ENCODE results near the gene MPP4.

The MPP4 gene

GRCh38 chr2:201656740-201657139 lies 41.7 kb downstream of the MPP4 start:
- H3K27ac Mint-ChIP-seq: no peak overlapping the region
- H3K4me3 Mint-ChIP-seq: no peak overlapping the region
- DNase-seq: no peak
- H3K27me3 Mint-ChIP-seq: peaks cover 9% of the 10 kb centered on the region
- H3K4me1 Mint-ChIP-seq (ENCODE audit: low read depth): peaks cover 4% of the 10 kb centered on the region
- no peaks in the 10 kb centered on the region for H3K9me3 Mint-ChIP-seq
- no peaks in the 10 kb centered on the region for H3K36me3 Mint-ChIP-seq (ENCODE audit: low read depth)

GRCh38 chr2:201656102-201656501 lies 42.3 kb downstream of the MPP4 start:
- Mint-ChIP-seq H3K4me1 (ENCODE audit: low read depth) (peaks cover 4% of the 10 kb centered on the region), H3K9me3 (no peaks in the 10 kb centered on the region), H3K36me3 (ENCODE audit: low read depth) (no peaks in the 10 kb centered on the region), H3K4me3 (no peak overlapping the region), H3K27ac (no peak overlapping the region), H3K27me3 (peaks cover 11% of the 10 kb centered on the region)
- no peak for DNase-seq

GRCh38 chr2:201654616-201655384 lies 43.6 kb downstream of the MPP4 start:
- Mint-ChIP-seq H3K4me1 (ENCODE audit: low read depth) (peaks cover 4% of the 10 kb centered on the region), H3K36me3 (ENCODE audit: low read depth) (no peaks in the 10 kb centered on the region), H3K27me3 (peaks cover 18% of the 10 kb centered on the region), H3K27ac (no peak overlapping the region), H3K4me3 (no peak overlapping the region), H3K9me3 (no peaks in the 10 kb centered on the region)
- DNase-seq: no peak

GRCh38 chr2:201653221-201653620 lies 45.2 kb downstream of the MPP4 start:
- no peaks in the 10 kb centered on the region for H3K9me3 Mint-ChIP-seq
- H3K27me3 Mint-ChIP-seq: peaks cover 18% of the 10 kb centered on the region
- H3K36me3 Mint-ChIP-seq (ENCODE audit: low read depth): no peaks in the 10 kb centered on the region
- H3K4me3 Mint-ChIP-seq: no peak overlapping the region
- no peak for DNase-seq
- peaks cover 4% of the 10 kb centered on the region for H3K4me1 Mint-ChIP-seq (ENCODE audit: low read depth)
- no peak overlapping the region for H3K27ac Mint-ChIP-seq

GRCh38 chr2:201649442-201649841 lies 49.0 kb downstream of the MPP4 start:
- H3K27ac Mint-ChIP-seq: no peak overlapping the region
- DNase-seq: no peak
- H3K27me3 Mint-ChIP-seq: peaks cover 18% of the 10 kb centered on the region
- H3K4me3 Mint-ChIP-seq: no peak overlapping the region
- no peaks in the 10 kb centered on the region for H3K36me3 Mint-ChIP-seq (ENCODE audit: low read depth)
- H3K9me3 Mint-ChIP-seq: no peaks in the 10 kb centered on the region
- peaks cover 4% of the 10 kb centered on the region for H3K4me1 Mint-ChIP-seq (ENCODE audit: low read depth)

GRCh38 chr2:201647431-201647830 lies 51.0 kb downstream of the MPP4 start:
- H3K4me1 Mint-ChIP-seq (ENCODE audit: low read depth): peaks cover 6% of the 10 kb centered on the region
- H3K4me3 Mint-ChIP-seq: no peak overlapping the region
- peaks cover 12% of the 10 kb centered on the region for H3K27me3 Mint-ChIP-seq
- no peak overlapping the region for H3K27ac Mint-ChIP-seq
- H3K9me3 Mint-ChIP-seq: no peaks in the 10 kb centered on the region
- no peak for DNase-seq
- peaks cover 3% of the 10 kb centered on the region for H3K36me3 Mint-ChIP-seq (ENCODE audit: low read depth)

GRCh38 chr2:201644001-201644400 lies 54.4 kb downstream of the MPP4 start:
- Mint-ChIP-seq H3K27ac (no peak overlapping the region), H3K4me3 (peak overlapping the region; percentile 90), H3K27me3 (no peaks in the 10 kb centered on the region), H3K9me3 (no peaks in the 10 kb centered on the region), H3K36me3 (ENCODE audit: low read depth) (peaks cover 7% of the 10 kb centered on the region), H3K4me1 (ENCODE audit: low read depth) (peaks cover 16% of the 10 kb centered on the region)
- DNase-seq: no peak

GRCh38 chr2:201643216-201643890 lies 55.1 kb downstream of the MPP4 start, which contains the start of gene TMEM237:
Gene TMEM237, minus strand, starts transcription at chr2:201643503. Its CDS starts 103 bp downstream, at chr2:201643400.
- Mint-ChIP-seq H3K4me1 (ENCODE audit: low read depth) (peaks cover 16% of the 10 kb centered on the region), H3K9me3 (no peaks in the 10 kb centered on the region), H3K27me3 (no peaks in the 10 kb centered on the region), H3K27ac (peak within 1 kb of the TSS; percentile 92), H3K36me3 (ENCODE audit: low read depth) (peaks cover 12% of the 10 kb centered on the region), H3K4me3 (peak within 1 kb of the TSS; percentile 90)
- DNase-seq: no peak

- Mint-ChIP-seq H3K27ac (peak overlapping the region; percentile 92), H3K27me3 (no peaks in the 10 kb centered on the region), H3K9me3 (no peaks in the 10 kb centered on the region), H3K4me3 (peak overlapping the region; percentile 90), H3K4me1 (ENCODE audit: low read depth) (peaks cover 16% of the 10 kb centered on the region), H3K36me3 (ENCODE audit: low read depth) (peaks cover 12% of the 10 kb centered on the region)
- peak; percentile 92 for DNase-seq
Observed at GRCh38 chr2:201642579-201643215, 55.7 kb downstream of the MPP4 start.

GRCh38 chr2:201642086-201642578 lies 56.3 kb downstream of the MPP4 start:
- H3K27me3 Mint-ChIP-seq: no peaks in the 10 kb centered on the region
- peak overlapping the region; percentile 92 for H3K27ac Mint-ChIP-seq
- peaks cover 16% of the 10 kb centered on the region for H3K4me1 Mint-ChIP-seq (ENCODE audit: low read depth)
- no peak for DNase-seq
- no peaks in the 10 kb centered on the region for H3K9me3 Mint-ChIP-seq
- peak overlapping the region; percentile 90 for H3K4me3 Mint-ChIP-seq
- peaks cover 12% of the 10 kb centered on the region for H3K36me3 Mint-ChIP-seq (ENCODE audit: low read depth)

GRCh38 chr2:201639205-201639604 lies 59.2 kb downstream of the MPP4 start:
- peaks cover 16% of the 10 kb centered on the region for H3K4me1 Mint-ChIP-seq (ENCODE audit: low read depth)
- peaks cover 29% of the 10 kb centered on the region for H3K36me3 Mint-ChIP-seq (ENCODE audit: low read depth)
- no peaks in the 10 kb centered on the region for H3K27me3 Mint-ChIP-seq
- no peak overlapping the region for H3K27ac Mint-ChIP-seq
- H3K9me3 Mint-ChIP-seq: no peaks in the 10 kb centered on the region
- no peak for DNase-seq
- H3K4me3 Mint-ChIP-seq: no peak overlapping the region

GRCh38 chr2:201638326-201638725 lies 60.1 kb downstream of the MPP4 start:
- H3K36me3 Mint-ChIP-seq (ENCODE audit: low read depth): peaks cover 36% of the 10 kb centered on the region
- peaks cover 11% of the 10 kb centered on the region for H3K4me1 Mint-ChIP-seq (ENCODE audit: low read depth)
- DNase-seq: no peak
- H3K27ac Mint-ChIP-seq: no peak overlapping the region
- no peaks in the 10 kb centered on the region for H3K9me3 Mint-ChIP-seq
- no peaks in the 10 kb centered on the region for H3K27me3 Mint-ChIP-seq
- H3K4me3 Mint-ChIP-seq: no peak overlapping the region

- Mint-ChIP-seq H3K4me1 (ENCODE audit: low read depth) (no peaks in the 10 kb centered on the region), H3K9me3 (no peaks in the 10 kb centered on the region), H3K27me3 (no peaks in the 10 kb centered on the region), H3K4me3 (no peak overlapping the region), H3K36me3 (ENCODE audit: low read depth) (peaks cover 60% of the 10 kb centered on the region), H3K27ac (no peak overlapping the region)
- no peak for DNase-seq
Observed at GRCh38 chr2:201633661-201634249, 64.7 kb downstream of the MPP4 start.

- H3K4me3 Mint-ChIP-seq: no peak overlapping the region
- no peak for DNase-seq
- no peaks in the 10 kb centered on the region for H3K9me3 Mint-ChIP-seq
- no peak overlapping the region for H3K27ac Mint-ChIP-seq
- H3K36me3 Mint-ChIP-seq (ENCODE audit: low read depth): peaks cover 53% of the 10 kb centered on the region
- H3K4me1 Mint-ChIP-seq (ENCODE audit: low read depth): no peaks in the 10 kb centered on the region
- no peaks in the 10 kb centered on the region for H3K27me3 Mint-ChIP-seq
Observed at GRCh38 chr2:201631041-201631440, 67.4 kb downstream of the MPP4 start.
